Fibroblast of the aortic adventitia (primary cell): Measurements from ENCODE around the gene NUP98. TPM values are rescaled to one million over a fixed set of nuclear protein-coding genes. Genes with fewer than 3 reads are reported as not detected.

Source experiments
- DNase-seq: peaks from one replicate; pipeline ENCODE4 v3.0.0-alpha.2; 2010; ENCODE audit warnings: low read depth
- H3K4me3 ChIP-seq: 2 replicates; pipeline ENCODE4 v1.5.1; 2011; ENCODE audit warnings: low read depth, mild to moderate bottlenecking, control low read depth, low read length, moderate library complexity
- total RNA-seq: library from RNA; depleted of rRNA; stranded (reverse); fragments of >200 nt; gene quantifications from 2 replicates; pipeline ENCODE4 v1.2.3, GENCODE V29; 2012; ENCODE audit warnings: low replicate concordance
- TF ChIP-seq, protein P1 (sequence below): IDR thresholded peaks from 2 replicates; pipeline ENCODE4 v1.5.1; 2011; ENCODE audit warnings: mild to moderate bottlenecking, low read length, control low read depth, inconsistent platforms; ENCODE audit not compliant: insufficient read depth

NUP98 gene
- total RNA-seq, 1 donor, result 123 TPM

DNA sequence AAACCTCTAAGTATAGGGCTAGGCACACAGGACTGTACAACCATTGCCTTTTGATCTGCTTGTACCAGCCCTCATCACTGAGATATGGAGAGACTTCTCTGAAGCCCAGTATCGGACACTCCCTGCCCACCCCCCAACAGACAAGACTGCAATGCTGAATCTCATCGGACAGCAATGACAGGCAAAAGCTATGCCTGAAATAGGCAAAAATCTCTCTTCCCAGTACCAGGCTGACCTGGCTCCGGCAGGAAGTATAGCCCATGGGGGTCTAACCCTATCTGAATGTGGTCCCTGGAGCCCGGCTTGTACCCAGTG, 37.0 kb upstream of the NUP98 start:
- no peak for DNase-seq
- no peak overlapping the region for H3K4me3 ChIP-seq
- TF ChIP-seq, protein P1, sequence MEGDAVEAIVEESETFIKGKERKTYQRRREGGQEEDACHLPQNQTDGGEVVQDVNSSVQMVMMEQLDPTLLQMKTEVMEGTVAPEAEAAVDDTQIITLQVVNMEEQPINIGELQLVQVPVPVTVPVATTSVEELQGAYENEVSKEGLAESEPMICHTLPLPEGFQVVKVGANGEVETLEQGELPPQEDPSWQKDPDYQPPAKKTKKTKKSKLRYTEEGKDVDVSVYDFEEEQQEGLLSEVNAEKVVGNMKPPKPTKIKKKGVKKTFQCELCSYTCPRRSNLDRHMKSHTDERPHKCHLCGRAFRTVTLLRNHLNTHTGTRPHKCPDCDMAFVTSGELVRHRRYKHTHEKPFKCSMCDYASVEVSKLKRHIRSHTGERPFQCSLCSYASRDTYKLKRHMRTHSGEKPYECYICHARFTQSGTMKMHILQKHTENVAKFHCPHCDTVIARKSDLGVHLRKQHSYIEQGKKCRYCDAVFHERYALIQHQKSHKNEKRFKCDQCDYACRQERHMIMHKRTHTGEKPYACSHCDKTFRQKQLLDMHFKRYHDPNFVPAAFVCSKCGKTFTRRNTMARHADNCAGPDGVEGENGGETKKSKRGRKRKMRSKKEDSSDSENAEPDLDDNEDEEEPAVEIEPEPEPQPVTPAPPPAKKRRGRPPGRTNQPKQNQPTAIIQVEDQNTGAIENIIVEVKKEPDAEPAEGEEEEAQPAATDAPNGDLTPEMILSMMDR, result no peak

DNA sequence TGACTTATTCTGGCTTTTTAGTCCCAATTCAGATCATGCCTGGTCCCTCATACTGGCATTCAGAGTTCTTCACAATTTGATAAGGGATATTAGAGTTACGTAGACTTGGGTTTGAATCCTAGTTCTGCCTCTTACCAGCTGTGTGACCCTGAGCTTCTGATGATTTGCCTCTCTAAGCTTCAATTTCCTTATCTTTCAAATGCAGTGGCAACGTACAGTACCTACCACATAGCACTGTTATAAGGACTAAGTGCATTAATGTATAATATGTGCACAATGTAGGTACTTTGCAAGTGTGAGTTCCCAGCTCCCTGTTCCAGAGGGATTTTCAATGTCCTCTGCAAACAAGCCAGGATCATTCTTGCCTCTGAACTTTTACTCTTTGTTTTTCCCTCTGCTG, 36.1 kb upstream of the NUP98 start:
- no peak for DNase-seq
- no peak overlapping the region for H3K4me3 ChIP-seq
- TF ChIP-seq, protein P1, result no peak

DNA sequence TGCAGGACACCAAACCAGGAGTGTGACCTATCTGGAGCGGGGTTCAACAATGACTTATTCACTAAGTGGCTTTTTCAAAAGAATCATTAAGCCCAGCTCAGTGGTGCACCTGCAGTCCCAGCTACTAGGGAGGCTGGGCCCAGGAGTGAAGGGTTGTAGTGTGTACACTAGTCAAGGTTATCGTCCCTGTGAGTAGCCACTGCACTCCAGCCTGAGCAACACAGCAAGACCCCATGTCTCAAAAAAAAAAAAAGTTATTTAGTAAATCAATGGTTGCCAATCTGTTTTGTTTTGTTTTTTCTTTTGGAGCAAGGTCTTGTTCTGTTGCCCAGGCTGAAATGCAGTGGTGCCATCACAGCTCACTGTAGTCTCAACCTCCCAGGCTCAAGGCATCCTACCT, 35.5 kb upstream of the NUP98 start:
- no peak overlapping the region for H3K4me3 ChIP-seq
- DNase-seq, result no peak
- TF ChIP-seq, protein P1, result no peak

DNA sequence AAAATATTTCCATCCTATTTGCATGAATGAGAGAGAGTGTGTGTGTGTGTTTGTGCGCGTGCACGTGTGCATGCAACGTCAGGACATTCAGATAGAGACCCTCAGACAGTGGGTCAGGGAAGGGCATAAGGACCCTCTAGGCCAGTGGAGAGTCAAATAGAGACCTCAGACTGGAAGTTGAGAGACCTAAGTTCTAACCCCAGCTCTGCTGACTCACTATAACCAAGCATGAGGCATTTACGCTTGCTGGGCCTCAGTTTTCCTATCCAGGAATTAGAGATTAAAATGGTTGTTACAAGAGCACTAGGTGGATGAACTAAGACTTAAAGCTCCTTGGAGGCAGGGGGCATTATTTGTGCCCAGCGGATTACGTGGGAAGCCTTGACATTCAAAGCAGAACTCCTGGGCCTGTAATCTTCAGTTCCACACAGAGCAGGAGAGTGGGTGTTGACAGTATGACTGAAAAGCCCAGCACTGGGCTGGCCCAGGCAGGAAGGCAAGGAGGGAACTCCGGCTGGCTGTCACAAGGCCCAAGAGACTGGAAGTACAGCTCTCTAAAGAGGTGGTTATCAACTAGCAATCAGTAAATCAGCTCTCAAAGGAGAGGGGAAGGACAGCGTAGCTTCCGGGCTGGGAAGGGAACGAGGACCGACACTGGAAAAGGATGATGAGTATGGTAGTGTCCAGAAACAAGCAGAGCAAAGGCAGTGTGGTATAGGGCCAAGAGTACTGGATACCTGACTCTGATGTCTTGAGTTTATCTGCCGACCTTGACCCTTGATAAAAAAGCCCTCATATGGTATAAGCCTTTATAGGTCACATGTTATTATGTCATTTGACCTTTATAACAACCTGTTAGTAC, 34.3 kb upstream of the NUP98 start:
- DNase-seq, result no peak
- H3K4me3 ChIP-seq, result no peak overlapping the region
- TF ChIP-seq, protein P1, result no peak

DNA sequence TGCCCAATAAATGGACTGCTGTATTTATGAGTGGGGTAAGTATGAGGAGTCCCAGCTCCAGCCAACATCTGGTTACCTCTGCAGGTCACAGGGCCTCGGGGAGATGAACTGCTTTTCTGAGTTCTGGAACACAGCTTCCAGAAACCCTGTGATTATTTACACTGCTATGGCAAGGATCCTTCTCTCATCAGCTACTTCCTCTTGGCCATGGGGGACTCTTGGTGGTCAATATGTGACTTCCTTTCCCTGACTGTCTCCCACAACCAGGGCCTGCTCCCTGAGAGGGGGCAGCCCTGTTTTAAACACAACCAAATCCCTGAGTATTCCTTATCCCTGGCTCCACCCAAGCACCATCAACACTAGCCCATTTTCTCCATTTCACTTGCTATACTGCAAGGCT, 33.4 kb upstream of the NUP98 start:
- DNase-seq, result no peak
- TF ChIP-seq, protein P1, result no peak

DNA sequence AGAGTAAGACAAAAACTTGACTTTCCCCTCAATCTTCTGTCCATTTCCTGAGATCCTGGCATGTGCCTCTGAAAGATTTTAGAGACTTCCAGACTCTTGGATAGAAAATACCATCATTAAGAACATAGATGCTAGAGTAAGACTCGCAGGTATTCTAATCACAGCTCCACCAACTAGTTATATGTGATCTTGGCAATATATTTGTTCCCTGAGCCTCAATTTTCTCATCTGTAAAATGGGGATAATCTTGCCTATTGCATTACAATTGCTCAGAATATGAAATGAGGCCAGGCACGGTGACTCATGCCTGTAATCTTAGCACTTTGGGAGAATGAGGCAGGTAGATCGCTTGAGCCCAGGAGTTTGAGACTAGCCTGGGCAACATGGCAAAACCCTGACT, 32.7 kb upstream of the NUP98 start:
- H3K4me3 ChIP-seq, result no peak overlapping the region
- TF ChIP-seq, protein P1, result no peak
- DNase-seq, result no peak

More for the DNA sequence above, 33.4 kb upstream of the NUP98 start:
- no peak overlapping the region for H3K4me3 ChIP-seq
